OCI-LY1 (cell line): ENCODE data around the gene PTF1A.

Experiments
- CTCF ChIP-seq: fragments of 200-600 bp; sonication (generic), shearing (Covaris generic); IDR thresholded peaks from 2 replicates; pipeline ENCODE4 v1.5.1; 2017; ENCODE audit warnings: mild to moderate bottlenecking, antibody characterized with exemption, low read length, moderate library complexity, mixed read lengths
- EZH2 ChIP-seq: fragments of 200-600 bp; sonication (generic), shearing (Covaris generic); IDR thresholded peaks from 2 replicates; pipeline ENCODE4 v1.8.0; 2017; ENCODE audit warnings: borderline replicate concordance, mixed run types, mild to moderate bottlenecking, antibody characterized with exemption, low read length, moderate library complexity, mixed read lengths

GRCh38 chr10:23193435-23194074, 1.4 kb downstream of the PTF1A start:
- TF ChIP-seq CTCF (no peak), EZH2 (no peak)
